Hepatocyte (in vitro differentiated cells): ENCODE measurements around the gene ATP9B.

Experiments
- CTCF ChIP-seq: fragments of 200-600 bp; sonication (generic); IDR thresholded peaks from 2 replicates; pipeline ENCODE4 v1.5.1; 2016; ENCODE audit warnings: antibody characterized with exemption, mild to moderate bottlenecking; ENCODE audit not compliant: poor library complexity
- EZH2 ChIP-seq: fragments of 200-600 bp; sonication (generic); IDR thresholded peaks from 2 replicates; pipeline ENCODE4 v1.6.1; 2016; ENCODE audit warnings: antibody characterized with exemption, mild to moderate bottlenecking, borderline replicate concordance
- EZH2phosphoT487 ChIP-seq: fragments of 200-600 bp; sonication (generic); IDR thresholded peaks from one replicate; pipeline ENCODE4 v1.6.1; 2018; ENCODE audit warnings: antibody characterized with exemption, mild to moderate bottlenecking, low read depth, moderate library complexity; ENCODE audit not compliant: unreplicated experiment, severe bottlenecking

- TF ChIP-seq CTCF (no peak), EZH2 (no peak), EZH2phosphoT487 (no peak)
These were observed 189.3 kb downstream of the ATP9B start for GRCh38 chr18:79258447-79258846.
